CD1c-positive myeloid dendritic cell (primary cell): ENCODE data around the gene SPHK1.
"Not testable (repeated sequence)": the region's sequence is repeated elsewhere in the genome, so short reads cannot be mapped to it uniquely, and the experiment has no call there.

ENCODE experiments used
- DNase-seq: peaks from one replicate; pipeline ENCODE4 v3.0.0-alpha.2; 2016; ENCODE audit errors: extremely low spot score

The SPHK1 gene

GRCh38 chr17:76384222-76384986 is at the start of gene SPHK1:
TSS of gene SPHK1 (plus strand) at chr17:76384609. CDS start at chr17:76385645, 1,036 bp downstream.
- DNase-seq = peak; percentile 88

GRCh38 chr17:76335716-76336381 is 48.6 kb upstream of the SPHK1 start:
- no peak for DNase-seq

GRCh38 chr17:76336756-76337412 is 47.5 kb upstream of the SPHK1 start:
- DNase-seq = no peak

GRCh38 chr17:76337413-76337777 is 47.0 kb upstream of the SPHK1 start:
- no peak for DNase-seq

GRCh38 chr17:76341301-76341700 is 43.1 kb upstream of the SPHK1 start:
- DNase-seq = no peak

GRCh38 chr17:76343106-76343505 is 41.3 kb upstream of the SPHK1 start:
- no peak for DNase-seq

- no peak for DNase-seq
These were observed 38.9 kb upstream of the SPHK1 start for GRCh38 chr17:76345377-76345974.

GRCh38 chr17:76346936-76347335 is 37.5 kb upstream of the SPHK1 start:
- not testable (repeated sequence) for DNase-seq

- no peak for DNase-seq
These were observed 33.9 kb upstream of the SPHK1 start for GRCh38 chr17:76350463-76350862.

GRCh38 chr17:76351526-76352071 is 32.8 kb upstream of the SPHK1 start:
- no peak for DNase-seq

GRCh38 chr17:76353004-76353598 is 31.3 kb upstream of the SPHK1 start:
- DNase-seq = peak; percentile 36

- peak; percentile 92 for DNase-seq
These were observed 30.7 kb upstream of the SPHK1 start, which contains the start of gene PRPSAP1 for GRCh38 chr17:76353599-76354316. TSS of gene PRPSAP1 (minus strand) at chr17:76353916. CDS start at chr17:76353703, 213 bp downstream.

- no peak for DNase-seq
These were observed 30.1 kb upstream of the SPHK1 start for GRCh38 chr17:76354317-76354729.

GRCh38 chr17:76354747-76355310 is 29.6 kb upstream of the SPHK1 start:
- DNase-seq = no peak

GRCh38 chr17:76356803-76357456 is 27.5 kb upstream of the SPHK1 start:
- DNase-seq = no peak

GRCh38 chr17:76357597-76358158 is 26.7 kb upstream of the SPHK1 start:
- DNase-seq = no peak

GRCh38 chr17:76359375-76359774 is 25.0 kb upstream of the SPHK1 start:
- DNase-seq = no peak

GRCh38 chr17:76359776-76360175 is 24.6 kb upstream of the SPHK1 start:
- DNase-seq = not testable (repeated sequence)

GRCh38 chr17:76360461-76360860 is 23.9 kb upstream of the SPHK1 start:
- DNase-seq = no peak
